IMR-90 (cell line): ENCODE results near the gene EFNA5. TPM values are rescaled to one million over a fixed set of nuclear protein-coding genes. Genes with fewer than 3 reads are reported as not detected.

Experiments
- ATAC-seq: fragments of 200-7000 bp; cut with Tn5 transposase; 2 replicates; pipeline ENCODE4 v1.9.1; 2020; ENCODE audit warnings: low read depth, mild to moderate bottlenecking, moderate library complexity
- BruUV-seq: library from RNA; stranded (reverse); fragments of 400-500 nt; replicated peaks from 2 replicates; lab custom pipeline; 2021; lab: Mats Ljungman, UMichigan
- CTCF ChIA-PET: fragments of 300-600 bp; formaldehyde crosslinking; extraction: SDS; loops from one replicate; lab custom pipeline; 2021; ENCODE audit warnings: antibody characterized with exemption; lab: Yijun Ruan, JAX
- POLR2A ChIA-PET: fragments of 300-600 bp; sonication (Branson Sonifier 250); formaldehyde crosslinking; loops from one replicate; lab custom pipeline; 2022; ENCODE audit warnings: antibody characterized with exemption; ENCODE audit not compliant: unreplicated experiment; lab: Charles Lee
- DNase-seq: peaks from one replicate; pipeline ENCODE4 v3.0.0; 2013
- H2AFZ ChIP-seq: replicated peaks from 2 replicates; pipeline ENCODE3; 2013; ENCODE audit warnings: low read length, mild to moderate bottlenecking; ENCODE audit not compliant: poor library complexity
- H2AK5ac ChIP-seq: 2 replicates; pipeline ENCODE4 v1.6.1; 2013; ENCODE audit warnings: low read depth, low read length, inconsistent platforms
- H2AK9ac ChIP-seq: replicated peaks from 2 replicates; pipeline ENCODE3; 2013; ENCODE audit warnings: mild to moderate bottlenecking, low read depth, low read length, moderate library complexity; ENCODE audit not compliant: poor library complexity
- H2BK120ac ChIP-seq: 2 replicates; pipeline ENCODE4 v1.6.1; 2013; ENCODE audit warnings: low read depth, low read length, inconsistent platforms
- H2BK15ac ChIP-seq: 3 replicates; pipeline ENCODE4 v1.6.1; 2013; ENCODE audit warnings: low read depth, low read length, inconsistent platforms
- H2BK20ac ChIP-seq: 2 replicates; pipeline ENCODE4 v1.6.1; 2013; ENCODE audit warnings: low read depth, mild to moderate bottlenecking, inconsistent platforms, low read length, moderate library complexity
- H2BK5ac ChIP-seq: 2 replicates; pipeline ENCODE4 v1.6.1; 2013; ENCODE audit warnings: mild to moderate bottlenecking, low read depth, low read length, inconsistent platforms; ENCODE audit not compliant: poor library complexity, severe bottlenecking
- H3K14ac ChIP-seq: replicated peaks from 2 replicates; pipeline ENCODE4 v1.6.1; 2013; ENCODE audit warnings: low read depth, low read length, inconsistent platforms
- H3K18ac ChIP-seq: 2 replicates; pipeline ENCODE4 v1.6.1; 2013; ENCODE audit warnings: low read depth, low read length, control low read depth
- H3K23ac ChIP-seq: 2 replicates; pipeline ENCODE4 v1.6.1; 2013; ENCODE audit warnings: low read depth, low read length, inconsistent platforms
- H3K27ac ChIP-seq: 2 replicates; pipeline ENCODE4 v1.5.1; 2013; ENCODE audit warnings: mild to moderate bottlenecking, control low read depth, low read length; ENCODE audit not compliant: insufficient read depth
- H3K27me3 ChIP-seq: 2 replicates; pipeline ENCODE4 v1.6.1; 2013; ENCODE audit warnings: low read length; ENCODE audit not compliant: control insufficient read depth, insufficient read depth
- H3K36me3 ChIP-seq: 2 replicates; pipeline ENCODE4 v1.6.1; 2013; ENCODE audit warnings: low read length, mixed read lengths; ENCODE audit not compliant: control insufficient read depth, insufficient read depth
- H3K4ac ChIP-seq: 2 replicates; pipeline ENCODE4 v1.6.1; 2013; ENCODE audit warnings: low read depth, low read length, inconsistent platforms
- H3K4me1 ChIP-seq: 2 replicates; pipeline ENCODE4 v1.6.1; 2013; ENCODE audit warnings: low read length, mixed read lengths; ENCODE audit not compliant: control insufficient read depth, insufficient read depth
- H3K4me2 ChIP-seq: 2 replicates; pipeline ENCODE4 v1.6.1; 2013; ENCODE audit warnings: low read depth, mild to moderate bottlenecking, control low read depth, low read length, moderate library complexity
- H3K4me3 ChIP-seq: 2 replicates; pipeline ENCODE4 v1.5.1; 2013; ENCODE audit warnings: low read depth, mild to moderate bottlenecking, control low read depth, low read length, moderate library complexity; ENCODE audit not compliant: insufficient read depth
- H3K56ac ChIP-seq: 2 replicates; pipeline ENCODE4 v1.6.1; 2013; ENCODE audit warnings: low read length, inconsistent platforms; ENCODE audit not compliant: insufficient read depth; ENCODE audit errors: extremely low read depth
- H3K79me1 ChIP-seq, 2 experiments: 2 replicates each; pipeline ENCODE4 v1.6.1; 2013; ENCODE audit warnings: low read length in 2 of 2, inconsistent platforms in 1 of 2, low read depth in 1 of 2
- H3K9ac ChIP-seq: 2 replicates; pipeline ENCODE4 v1.6.1; 2013; ENCODE audit warnings: low read depth, low read length, control low read depth
- H3K9me1 ChIP-seq: 2 replicates; pipeline ENCODE4 v1.6.1; 2013; ENCODE audit warnings: low read length, inconsistent platforms; ENCODE audit not compliant: insufficient read depth
- H3K9me3 ChIP-seq: 2 replicates; pipeline ENCODE4 v1.6.1; 2013; ENCODE audit warnings: low read length; ENCODE audit not compliant: control insufficient read depth, insufficient read depth
- H4K20me1 ChIP-seq: 2 replicates; pipeline ENCODE4 v1.6.1; 2013; ENCODE audit warnings: low read length, inconsistent platforms; ENCODE audit not compliant: insufficient read depth
- H4K5ac ChIP-seq: 2 replicates; pipeline ENCODE4 v1.6.1; 2013; ENCODE audit warnings: mild to moderate bottlenecking, low read depth, low read length, control low read depth
- H4K8ac ChIP-seq, 2 experiments: 2 replicates each; pipeline ENCODE4 v1.6.1; 2013; ENCODE audit warnings: low read depth in 2 of 2, low read length in 2 of 2, control low read depth in 1 of 2, inconsistent platforms in 1 of 2
- H4K91ac ChIP-seq: 2 replicates; pipeline ENCODE4 v1.6.1; 2013; ENCODE audit warnings: low read depth, low read length, inconsistent platforms; ENCODE audit not compliant: insufficient read depth
- BHLHE40 ChIP-seq: fragments of 150-350 bp; IDR thresholded peaks from 2 replicates; pipeline ENCODE4 v1.6.1; 2016; ENCODE audit warnings: mild to moderate bottlenecking, low read depth, low read length
- CEBPB ChIP-seq: IDR thresholded peaks from 2 replicates; pipeline ENCODE4 v1.6.1; 2012; ENCODE audit warnings: low read depth, low read length, improper control_type of control experiment
- CTCF ChIP-seq: conservative IDR thresholded peaks from 2 replicates; pipeline ENCODE4 v1.5.1; 2012; ENCODE audit warnings: mild to moderate bottlenecking, low read depth, low read length, improper control_type of control experiment
- FOS ChIP-seq: fragments of 150-350 bp; IDR thresholded peaks from 2 replicates; pipeline ENCODE4 v1.6.1; 2016; ENCODE audit warnings: low read depth, low read length
- MAFK ChIP-seq: IDR thresholded peaks from 2 replicates; pipeline ENCODE4 v1.6.1; 2012; ENCODE audit warnings: low read depth, low read length, improper control_type of control experiment
- MAZ ChIP-seq: IDR thresholded peaks from 2 replicates; pipeline ENCODE4 v1.6.1; 2012; ENCODE audit warnings: low read depth, mild to moderate bottlenecking, low read length, improper control_type of control experiment, moderate library complexity, borderline replicate concordance
- NFE2L2 ChIP-seq: fragments of 150-350 bp; IDR thresholded peaks from 2 replicates; pipeline ENCODE4 v1.6.1; 2016; ENCODE audit warnings: low read depth, mild to moderate bottlenecking, low read length
- RAD21 ChIP-seq: IDR thresholded peaks from 2 replicates; pipeline ENCODE4 v1.6.1; 2012; ENCODE audit warnings: low read length, improper control_type of control experiment
- RCOR1 ChIP-seq: IDR thresholded peaks from 2 replicates; pipeline ENCODE4 v1.6.1; 2012; ENCODE audit warnings: mild to moderate bottlenecking, low read length, improper control_type of control experiment; ENCODE audit not compliant: insufficient replicate concordance
- RFX5 ChIP-seq: IDR thresholded peaks from 2 replicates; pipeline ENCODE4 v1.8.0; 2012; ENCODE audit warnings: low read depth, mild to moderate bottlenecking, low read length, moderate library complexity
- WGBS, 2 experiments: methylation state at CpG; one replicate each; pipeline versions ENCODE4 v1.1.5 to v1.1.7; 2013; ENCODE audit warnings: missing lambda C conversion rate in 2 of 2; ENCODE audit not compliant: insufficient read length in 1 of 2; ENCODE audit errors: extremely low coverage in 2 of 2; 5-methylcytosine and 5-hydroxymethylcytosine counted together
- dilution Hi-C: fragments of 300-500 bp; cut with HindIII; formaldehyde crosslinking; loops from one replicate; pipeline ENCODE4 v1.14.3; 2018; ENCODE audit warnings: low sequenced_read_pairs; ENCODE audit not compliant: unreplicated experiment
- in situ Hi-C: fragments of 300-500 bp; cut with MboI; formaldehyde crosslinking; loops from 3 replicates; pipeline ENCODE4 v1.14.3; 2019; ENCODE audit warnings: low sequenced_read_pairs, inconsistent platforms, mixed read lengths
- intact Hi-C: fragments of 100-400 bp; cut with micrococcal nuclease; formaldehyde crosslinking; loops from 2 replicates; pipeline ENCODE4 v1.10.0; 2022
- polyA plus RNA-seq, 3 experiments: library from polyadenylated mRNA; depleted of rRNA; stranded (reverse); fragments of >200 nt; gene quantifications; 2 replicates each; pipeline ENCODE4 v1.2.3, GENCODE V29; 2012; ENCODE audit warnings: low replicate concordance in 1 of 3
- total RNA-seq: library from RNA; depleted of rRNA; stranded (reverse); fragments of >200 nt; gene quantifications from 2 replicates; pipeline ENCODE4 v1.2.3, GENCODE V29; 2012

EFNA5 gene
- total and polyA plus RNA-seq, 2 of the 4 experiments (the other 2 are of a cell fraction), result 1.5 to 1.6 TPM

GRCh38 chr5:107597247-107597646 is 73.5 kb downstream of the EFNA5 start:
- Histone ChIP-seq H3K9me3 (no peaks in the 10 kb centered on the region), H3K23ac (no peak overlapping the region), H3K79me1 (no peaks in the 10 kb centered on the region), H3K4me3 (no peak overlapping the region), H3K9me1 (0 out of 2 replicates have a peak, but pooled peaks cover 8% of the 10 kb centered on the region), H3K9ac (no peak overlapping the region), H3K36me3 (no peaks in the 10 kb centered on the region), H3K4ac (no peak overlapping the region), H4K5ac (no peak overlapping the region), H2BK120ac (no peak overlapping the region), H3K4me1 (0 out of 2 replicates have a peak, but pooled peaks cover 2% of the 10 kb centered on the region), H3K14ac (no peak overlapping the region), H3K18ac (no peak overlapping the region), H3K27me3 (no peaks in the 10 kb centered on the region), H2BK20ac (no peak overlapping the region), H3K56ac (no peak overlapping the region), H4K91ac (no peak overlapping the region), H2BK5ac (no peak overlapping the region), H3K4me2 (no peak overlapping the region), H2AFZ (no peak overlapping the region), H2BK15ac (no peak overlapping the region), H4K20me1 (no peaks in the 10 kb centered on the region), H2AK5ac (no peak overlapping the region), H2AK9ac (no peak overlapping the region), H4K8ac (no peak overlapping the region), H3K27ac (no peak overlapping the region)
- no TSS peak for BruUV-seq
- ATAC-seq (no peak), DNase-seq (no peak)
- in situ Hi-C loops, result no loop called here
- 67% methylated on average over 1 of the region's 3 CpGs; no CpG with 5 or more reads in 1 of the 2 experiments for WGBS, 2 experiments
- dilution Hi-C loops, result no loop called here
- intact Hi-C loops, result no loop called here
- ChIA-PET POLR2A (no interaction called here), CTCF (interaction anchor here (1.0 kb wide), 1 partner anchor 11 kb away, joined by 4 read pairs; no protein-coding TSS in a partner anchor)
- TF ChIP-seq RFX5, result no peak
- no peak for TF ChIP-seq NFE2L2
- no peak for TF ChIP-seq CTCF
- no peak for TF ChIP-seq FOS
- no peak for TF ChIP-seq BHLHE40
- TF ChIP-seq CEBPB, result no peak
- TF ChIP-seq MAZ, result no peak
- no peak for TF ChIP-seq RCOR1
- TF ChIP-seq MAFK, result no peak
- no peak for TF ChIP-seq RAD21
